Measurements from ENCODE around the gene PNMA6F.
A peak's percentile ranks its signal among the peaks of the same experiment; 100 is the strongest.
"Not testable (repeated sequence)": the region's sequence is repeated elsewhere in the genome, so short reads cannot be mapped to it uniquely, and the experiment has no call there.

PNMA6F gene

GRCh38 chrX:153334654-153335295 is 13.2 kb upstream of the PNMA6F start:
- DNase-seq = no peak

- DNase-seq = peak; percentile 62 to 67
Measured at GRCh38 chrX:153333821-153334653, 12.5 kb upstream of the PNMA6F start, which contains the start of gene ZNF275. Gene ZNF275 (plus strand): TSS chrX:153334153. CDS start chrX:153336680, 2,527 bp downstream.

GRCh38 chrX:153333266-153333665 is 11.7 kb upstream of the PNMA6F start:
- no peak for DNase-seq

- no peak for DNase-seq
Measured at GRCh38 chrX:153327561-153327960, 6.0 kb upstream of the PNMA6F start.

- DNase-seq = no peak
Measured at GRCh38 chrX:153320555-153321184, 897 bp downstream of the PNMA6F start.

GRCh38 chrX:153320047-153320443 is 1.5 kb downstream of the PNMA6F start:
- DNase-seq = not testable (repeated sequence)

- no peak for DNase-seq
Measured at GRCh38 chrX:153319295-153320046, 2.1 kb downstream of the PNMA6F start.

- DNase-seq = no peak
Measured at GRCh38 chrX:153318811-153319210, 2.8 kb downstream of the PNMA6F start.

- DNase-seq = no peak
Measured at GRCh38 chrX:153317996-153318722, 3.4 kb downstream of the PNMA6F start.

GRCh38 chrX:153317306-153317705 is 4.3 kb downstream of the PNMA6F start:
- no peak for DNase-seq

GRCh38 chrX:153312842-153313241 is 8.7 kb downstream of the PNMA6F start:
- no peak for DNase-seq

- DNase-seq = no peak
Measured at GRCh38 chrX:153312041-153312440, 9.5 kb downstream of the PNMA6F start.

GRCh38 chrX:153310901-153311300 is 10.7 kb downstream of the PNMA6F start:
- DNase-seq = no peak

GRCh38 chrX:153307276-153308178 is 14.0 kb downstream of the PNMA6F start:
- DNase-seq = no peak

- no peak for DNase-seq
Measured at GRCh38 chrX:153306527-153307115, 14.9 kb downstream of the PNMA6F start.

GRCh38 chrX:153305972-153306371 is 15.6 kb downstream of the PNMA6F start:
- no peak for DNase-seq

GRCh38 chrX:153304988-153305736 is 16.4 kb downstream of the PNMA6F start:
- no peak for DNase-seq

- DNase-seq = no peak
Measured at GRCh38 chrX:153303276-153304262, 18.0 kb downstream of the PNMA6F start.

GRCh38 chrX:153302796-153303195 is 18.8 kb downstream of the PNMA6F start:
- no peak for DNase-seq

Measured in NCI-H2081 (cell line).